ENCODE data around the gene MYO1D.

MYO1D gene

DNA sequence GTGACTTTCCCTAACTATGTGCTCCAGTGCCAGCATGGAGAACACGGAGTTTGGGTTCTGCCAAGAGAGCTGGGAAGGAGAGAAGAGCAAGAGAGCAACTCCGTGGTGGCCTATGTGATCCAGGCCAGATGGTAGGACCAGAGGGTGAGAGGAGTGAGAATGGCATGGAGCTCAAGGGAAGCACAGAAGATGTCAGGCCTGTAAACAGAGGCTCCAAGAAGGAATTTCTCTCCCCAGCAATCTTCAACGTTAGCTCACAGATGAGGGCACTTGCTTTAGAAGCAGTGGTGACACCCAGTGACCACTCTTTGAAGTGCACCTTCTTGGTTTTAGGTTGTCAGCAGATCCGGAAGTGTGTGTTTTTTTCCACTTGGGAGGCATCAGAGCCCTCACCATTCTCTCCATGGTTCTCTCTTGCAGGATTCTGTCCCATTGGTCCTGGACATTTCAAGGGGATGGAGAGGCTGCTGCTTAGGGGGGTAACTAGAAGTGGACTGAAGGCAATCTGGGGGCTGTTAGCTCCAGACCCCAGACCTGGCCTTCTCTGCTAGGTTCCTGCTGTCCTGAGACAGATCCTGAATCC is 33.0 kb upstream of the MYO1D start:
- TF ChIP-seq, protein P1, sequence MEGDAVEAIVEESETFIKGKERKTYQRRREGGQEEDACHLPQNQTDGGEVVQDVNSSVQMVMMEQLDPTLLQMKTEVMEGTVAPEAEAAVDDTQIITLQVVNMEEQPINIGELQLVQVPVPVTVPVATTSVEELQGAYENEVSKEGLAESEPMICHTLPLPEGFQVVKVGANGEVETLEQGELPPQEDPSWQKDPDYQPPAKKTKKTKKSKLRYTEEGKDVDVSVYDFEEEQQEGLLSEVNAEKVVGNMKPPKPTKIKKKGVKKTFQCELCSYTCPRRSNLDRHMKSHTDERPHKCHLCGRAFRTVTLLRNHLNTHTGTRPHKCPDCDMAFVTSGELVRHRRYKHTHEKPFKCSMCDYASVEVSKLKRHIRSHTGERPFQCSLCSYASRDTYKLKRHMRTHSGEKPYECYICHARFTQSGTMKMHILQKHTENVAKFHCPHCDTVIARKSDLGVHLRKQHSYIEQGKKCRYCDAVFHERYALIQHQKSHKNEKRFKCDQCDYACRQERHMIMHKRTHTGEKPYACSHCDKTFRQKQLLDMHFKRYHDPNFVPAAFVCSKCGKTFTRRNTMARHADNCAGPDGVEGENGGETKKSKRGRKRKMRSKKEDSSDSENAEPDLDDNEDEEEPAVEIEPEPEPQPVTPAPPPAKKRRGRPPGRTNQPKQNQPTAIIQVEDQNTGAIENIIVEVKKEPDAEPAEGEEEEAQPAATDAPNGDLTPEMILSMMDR (IDR thresholded peaks at IDR 0.05; ENCODE audit: low read depth, low read length, missing control alignments): peak; percentile 81
- no peak overlapping the region for H3K4me3 ChIP-seq (replicated peaks; ENCODE audit: low read depth, low read length)
- DNase-seq (ENCODE audit: extremely low read depth, low read depth): peak; percentile 86

DNA sequence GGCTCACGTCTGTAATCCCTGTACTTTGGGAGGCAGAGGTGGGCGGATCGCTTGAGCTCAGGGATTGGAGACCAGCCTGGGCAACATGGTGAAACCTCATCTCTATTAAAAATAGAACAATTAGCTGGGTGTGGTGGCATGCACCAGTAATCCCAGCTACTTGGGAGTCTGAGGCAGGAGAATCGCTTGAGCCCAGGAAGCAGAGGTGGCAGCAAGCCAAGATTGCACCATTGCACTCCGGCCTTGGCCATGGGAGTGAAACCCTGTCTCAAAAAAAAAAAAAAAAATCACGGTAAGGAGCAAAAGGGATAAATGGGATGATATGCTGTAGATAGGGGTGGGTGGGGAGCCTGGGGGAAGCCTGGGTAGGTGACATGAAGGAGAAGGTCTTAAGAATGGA is 30.7 kb upstream of the MYO1D start:
- DNase-seq (ENCODE audit: extremely low read depth, low read depth): no peak
- H3K4me3 ChIP-seq (replicated peaks; ENCODE audit: low read depth, low read length): no peak overlapping the region
- TF ChIP-seq, protein P1 (IDR thresholded peaks at IDR 0.05; ENCODE audit: low read depth, low read length, missing control alignments): no peak

DNA sequence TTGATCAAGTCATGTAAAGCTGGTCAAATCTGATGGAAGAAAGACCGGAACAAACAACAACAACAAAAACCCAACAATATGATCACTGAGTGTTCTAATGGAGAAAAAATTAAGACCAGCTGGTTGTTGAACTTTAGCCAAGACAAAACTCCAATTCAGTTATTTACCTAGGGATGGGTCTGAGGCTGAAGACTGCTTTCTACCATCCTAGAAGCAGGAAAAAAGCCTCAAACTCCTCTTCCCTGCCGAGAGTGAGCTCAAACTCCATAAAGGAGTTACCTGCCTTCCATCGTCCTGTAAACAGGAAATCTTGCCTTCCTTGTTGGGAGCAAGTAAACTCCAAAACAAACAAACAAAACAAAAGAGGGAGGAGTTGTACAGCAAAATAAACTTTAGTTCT is 28.0 kb upstream of the MYO1D start:
- TF ChIP-seq, protein P1 (IDR thresholded peaks at IDR 0.05; ENCODE audit: low read depth, low read length, missing control alignments): no peak
- H3K4me3 ChIP-seq (replicated peaks; ENCODE audit: low read depth, low read length): no peak overlapping the region
- DNase-seq (ENCODE audit: extremely low read depth, low read depth): no peak

DNA sequence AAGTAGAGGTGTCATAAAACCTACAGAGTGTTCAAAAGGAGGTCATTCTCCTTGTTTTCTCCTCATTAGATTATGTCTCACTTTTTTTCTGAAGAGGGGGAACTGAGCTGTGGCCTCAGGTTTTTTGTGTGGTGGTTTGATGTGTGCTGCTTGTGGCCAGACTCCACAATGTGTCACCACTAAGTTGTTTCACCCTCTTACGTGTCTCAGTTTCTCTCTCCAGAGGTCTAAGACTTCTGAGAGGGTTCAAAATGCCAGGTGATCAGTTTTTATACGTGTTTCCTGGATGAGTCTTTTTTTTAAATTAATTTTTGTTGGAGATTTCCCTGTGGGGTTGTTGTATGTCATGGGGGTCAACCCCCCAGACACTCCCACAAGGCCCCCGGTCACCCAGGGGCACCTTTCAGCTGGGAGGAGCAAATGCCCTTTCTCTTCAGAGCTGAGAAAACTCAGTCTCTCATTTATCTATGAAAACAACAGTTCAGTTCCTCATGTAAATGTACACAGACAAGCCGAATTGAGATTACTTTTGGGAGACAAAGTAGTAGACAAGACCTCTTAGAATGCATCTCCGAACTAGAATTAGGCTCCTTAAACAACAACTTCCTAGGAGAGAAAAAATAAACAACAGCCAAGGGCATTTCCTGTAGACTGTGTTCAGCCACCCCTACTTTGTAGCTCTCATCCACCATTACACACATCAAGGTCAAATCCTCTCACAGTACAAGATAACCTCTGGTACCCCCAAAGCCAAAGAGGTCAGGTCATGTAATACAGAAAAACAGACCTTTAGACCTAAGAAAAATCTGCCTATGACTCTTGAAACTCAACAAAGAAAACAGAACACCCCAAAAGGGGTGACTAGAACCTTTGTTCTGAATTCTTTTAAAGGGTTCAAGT is 27.1 kb upstream of the MYO1D start:
- no peak for DNase-seq (ENCODE audit: extremely low read depth, low read depth)
- TF ChIP-seq, protein P1 (IDR thresholded peaks at IDR 0.05; ENCODE audit: low read depth, low read length, missing control alignments): no peak
- H3K4me3 ChIP-seq (replicated peaks; ENCODE audit: low read depth, low read length): no peak overlapping the region

DNA sequence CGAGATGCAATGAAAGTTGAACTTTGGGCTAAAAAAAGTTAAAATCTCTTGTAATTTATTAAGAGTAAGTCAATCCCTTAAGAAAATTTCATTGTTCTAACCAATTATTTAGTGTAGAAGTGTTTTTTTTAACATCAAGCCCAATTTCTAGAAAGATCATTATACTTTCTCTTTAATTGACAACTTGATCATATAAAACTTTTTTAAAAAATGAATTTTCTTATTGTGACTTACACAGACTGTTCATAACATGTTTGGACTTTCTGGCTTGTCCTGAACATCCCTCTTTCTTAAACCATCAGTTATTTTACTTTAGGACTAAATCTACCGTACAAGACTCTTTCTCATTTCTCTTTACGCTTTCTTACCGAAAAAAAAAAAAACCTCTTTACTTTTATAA is 24.8 kb upstream of the MYO1D start:
- TF ChIP-seq, protein P1 (IDR thresholded peaks at IDR 0.05; ENCODE audit: low read depth, low read length, missing control alignments): no peak
- H3K4me3 ChIP-seq (replicated peaks; ENCODE audit: low read depth, low read length): no peak overlapping the region
- no peak for DNase-seq (ENCODE audit: extremely low read depth, low read depth)

DNA sequence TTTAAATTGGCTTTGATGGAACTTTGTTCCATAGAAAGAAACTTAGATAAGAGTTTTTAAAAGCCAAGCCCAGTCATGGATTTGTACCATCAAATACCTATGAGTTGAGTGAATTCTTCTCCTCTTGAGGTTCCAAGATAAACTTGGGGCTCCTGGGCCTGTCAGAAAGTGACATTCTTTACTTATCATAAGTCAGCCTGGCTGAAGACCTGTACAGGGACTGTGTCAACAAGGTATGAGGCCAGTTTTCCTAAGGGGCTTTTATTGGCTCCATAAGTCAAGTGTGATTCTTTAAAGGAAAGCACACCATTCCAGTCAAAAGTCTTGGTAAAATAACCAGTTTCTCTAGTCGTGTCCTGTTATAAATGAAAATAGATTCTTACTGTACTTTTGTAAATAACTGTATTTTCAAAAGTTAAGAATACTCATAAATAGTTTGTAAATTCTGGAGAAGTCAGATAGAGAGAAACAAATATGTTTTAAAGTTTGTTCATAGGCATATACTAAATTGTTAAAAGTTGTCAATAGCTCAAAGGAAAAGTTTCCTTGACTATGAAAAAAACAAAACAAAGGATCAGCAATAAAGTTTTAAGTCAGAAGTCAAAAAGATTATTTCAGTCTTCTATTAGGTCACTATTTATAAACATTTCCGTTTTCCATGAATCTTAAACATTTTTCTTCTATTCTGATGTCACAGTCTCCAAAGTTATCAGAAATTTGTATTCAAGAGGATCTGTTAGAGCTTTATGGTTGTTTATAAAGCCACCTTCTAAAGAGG is 22.5 kb upstream of the MYO1D start:
- no peak overlapping the region for H3K4me3 ChIP-seq (replicated peaks; ENCODE audit: low read depth, low read length)
- TF ChIP-seq, protein P1 (IDR thresholded peaks at IDR 0.05; ENCODE audit: low read depth, low read length, missing control alignments): no peak
- DNase-seq (ENCODE audit: extremely low read depth, low read depth): no peak
